SHP77 (cell line): Measurements from ENCODE around the gene PLA2G4B.

Experiments
- DNase-seq, 2 experiments: peaks; one replicate each; lab custom pipeline; 2025; lab: John Stamatoyannopoulos, UW

Gene PLA2G4B

DNA sequence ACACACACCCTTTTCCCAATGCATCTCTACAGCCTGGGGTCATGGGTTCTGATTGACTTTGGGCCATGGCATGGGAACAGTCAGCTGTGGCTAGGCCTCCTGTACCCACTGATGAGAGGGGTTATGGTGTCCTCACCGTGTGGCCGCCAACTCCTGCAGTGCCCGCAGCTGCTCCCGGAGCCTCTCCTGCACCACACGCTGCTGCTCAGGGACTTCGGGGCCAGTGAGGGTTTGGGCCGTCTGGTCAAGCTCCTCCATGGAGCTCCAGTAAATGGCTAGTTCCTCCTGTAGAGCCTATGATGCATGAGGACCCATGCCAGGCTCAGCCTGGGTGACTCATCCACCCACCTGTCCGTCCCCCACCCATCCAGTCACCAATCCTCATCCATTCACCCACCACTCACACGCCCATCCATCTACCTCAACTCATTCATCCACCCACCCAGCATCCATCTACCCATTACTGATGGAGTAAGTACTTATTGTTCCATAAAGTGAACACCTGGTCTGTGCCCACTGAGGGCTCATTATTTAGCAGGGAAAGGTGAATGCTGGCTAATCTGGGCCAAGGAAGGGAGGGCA, 33.6 kb downstream of the PLA2G4B start:
- DNase-seq, result no peak

DNA sequence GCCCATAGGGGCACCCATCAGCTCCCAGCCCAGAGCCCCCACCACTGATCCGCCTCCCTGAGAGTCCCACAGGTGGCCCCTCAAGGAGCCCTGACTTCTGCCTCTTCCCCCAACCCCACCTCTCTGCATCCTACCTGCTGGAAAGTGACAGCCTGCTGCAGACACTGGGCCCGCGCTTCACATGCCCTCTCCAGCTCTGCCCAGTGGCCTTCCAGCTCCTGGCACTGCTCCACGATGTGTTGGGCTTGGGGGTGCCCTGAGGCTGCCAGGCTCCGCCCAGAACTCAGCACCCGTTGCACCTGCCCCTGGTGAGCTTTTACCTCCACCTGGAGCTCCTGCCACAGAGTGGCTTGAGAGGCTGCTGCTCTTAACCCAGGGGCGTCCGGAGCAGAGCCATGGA, 35.1 kb downstream of the PLA2G4B start:
- DNase-seq, result no peak

DNA sequence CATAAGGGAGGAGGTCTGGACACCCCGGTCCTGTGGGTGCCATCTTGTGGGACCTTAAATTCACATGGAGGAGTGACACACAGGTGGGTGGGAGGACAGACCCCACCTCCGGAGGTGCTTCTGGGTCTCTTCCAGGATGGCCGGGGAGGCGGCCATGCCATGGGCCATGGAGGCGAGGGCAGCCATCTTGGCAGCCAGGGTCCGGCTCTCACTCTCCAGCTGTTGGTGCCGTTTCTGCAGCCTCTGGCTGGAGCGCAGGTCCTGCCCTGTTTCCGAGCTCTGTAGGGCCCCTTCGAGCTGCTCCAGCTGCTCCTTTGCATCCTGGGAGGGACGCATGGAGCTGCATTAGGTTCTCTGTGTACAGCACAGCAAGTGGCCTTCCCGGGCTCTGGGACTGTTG, 36.1 kb downstream of the PLA2G4B start:
- DNase-seq, result no peak

DNA sequence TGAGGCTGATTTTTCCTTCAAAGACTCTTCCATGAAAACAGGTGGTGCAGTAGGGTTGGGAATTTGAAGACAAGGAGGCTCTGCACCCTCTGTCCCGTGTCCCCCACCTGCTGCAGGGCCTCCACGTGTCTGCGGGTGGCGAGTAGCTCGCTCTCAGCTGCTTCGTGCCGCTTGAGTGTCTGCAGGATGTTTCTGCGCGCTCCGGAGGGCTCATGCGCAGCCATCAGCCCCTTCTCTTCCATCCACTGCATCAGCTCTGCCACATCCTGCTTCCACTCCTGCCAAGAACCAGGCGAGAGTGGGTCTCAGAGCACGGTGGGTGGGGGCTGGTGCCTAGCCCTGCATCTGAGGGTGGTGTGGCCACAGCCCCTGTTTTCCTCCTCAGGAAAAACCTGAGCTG, 37.4 kb downstream of the PLA2G4B start:
- DNase-seq, result no peak

DNA sequence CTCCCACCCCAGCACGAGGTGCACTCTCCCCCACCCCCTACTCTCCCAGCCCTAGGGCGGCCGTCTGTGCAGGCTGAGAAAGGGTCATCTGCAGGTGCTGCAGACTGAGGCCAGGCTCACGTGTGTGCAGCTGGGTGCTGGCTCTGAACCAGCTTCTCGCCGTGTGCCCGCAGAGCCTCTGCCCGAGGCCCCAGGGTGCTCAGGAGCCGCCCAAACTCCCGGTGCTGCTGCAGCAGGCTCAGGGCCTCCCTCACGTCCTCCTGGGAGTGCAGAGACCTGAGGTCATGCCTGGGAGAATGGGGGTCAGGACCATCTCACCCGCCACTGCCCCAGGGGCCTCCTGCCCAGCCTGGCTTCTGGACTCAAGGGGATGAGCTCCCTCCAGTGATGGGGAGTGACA, 38.0 kb downstream of the PLA2G4B start:
- peak; percentile 19 to 40 for DNase-seq

DNA sequence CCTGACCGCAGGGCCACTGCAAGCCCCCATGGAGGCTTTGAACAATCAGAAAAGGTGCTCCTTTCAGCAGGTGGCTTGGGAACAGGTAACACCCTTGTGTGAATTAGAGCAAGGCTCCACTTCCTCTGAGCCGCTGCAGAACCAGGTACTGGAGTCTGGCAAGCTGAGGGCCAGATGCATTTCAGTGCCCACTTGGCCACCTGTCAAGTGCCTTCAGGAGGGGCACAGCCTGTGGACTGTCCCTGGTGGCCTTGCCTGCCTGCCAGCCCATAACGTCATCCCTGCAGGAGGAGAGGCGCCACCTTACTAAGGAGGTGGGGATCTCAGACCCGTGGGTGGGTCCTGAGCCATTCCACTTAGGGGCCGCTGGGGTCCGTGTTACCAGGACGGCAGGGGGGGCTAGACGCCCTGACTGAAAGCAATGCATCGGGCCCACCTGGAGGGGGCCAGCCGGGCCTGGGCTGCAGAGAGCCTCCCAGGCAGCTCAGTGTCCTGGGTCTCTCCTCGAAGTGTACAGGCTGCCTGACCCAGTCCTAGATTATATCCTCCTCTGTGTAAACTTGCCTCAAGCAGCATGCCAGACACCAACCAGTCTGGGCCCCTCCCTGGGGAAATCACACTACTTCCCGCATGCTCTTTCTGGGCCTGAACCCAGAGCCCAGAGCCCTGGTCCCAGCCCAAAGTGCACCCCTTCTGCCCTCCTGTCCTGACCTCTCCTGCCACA, 39.1 kb downstream of the PLA2G4B start:
- no peak for DNase-seq

DNA sequence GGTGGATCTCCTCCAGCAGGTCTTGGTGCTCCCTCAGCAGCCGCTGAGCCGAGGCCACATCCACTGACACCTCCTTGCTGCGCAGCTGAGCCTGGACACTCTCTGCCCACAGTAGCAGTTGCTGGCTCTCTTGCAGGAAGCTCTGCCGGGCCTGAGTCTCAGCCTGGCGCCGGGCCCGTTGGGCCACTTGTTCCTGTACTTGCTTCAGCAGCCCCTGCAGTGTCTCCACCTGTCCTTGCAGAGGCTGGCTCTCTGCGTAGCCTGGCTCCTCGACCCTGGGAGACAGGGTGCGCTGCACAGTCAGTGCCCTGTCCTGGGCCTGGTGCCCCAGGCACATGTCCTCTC, 39.7 kb downstream of the PLA2G4B start:
- no peak for DNase-seq

DNA sequence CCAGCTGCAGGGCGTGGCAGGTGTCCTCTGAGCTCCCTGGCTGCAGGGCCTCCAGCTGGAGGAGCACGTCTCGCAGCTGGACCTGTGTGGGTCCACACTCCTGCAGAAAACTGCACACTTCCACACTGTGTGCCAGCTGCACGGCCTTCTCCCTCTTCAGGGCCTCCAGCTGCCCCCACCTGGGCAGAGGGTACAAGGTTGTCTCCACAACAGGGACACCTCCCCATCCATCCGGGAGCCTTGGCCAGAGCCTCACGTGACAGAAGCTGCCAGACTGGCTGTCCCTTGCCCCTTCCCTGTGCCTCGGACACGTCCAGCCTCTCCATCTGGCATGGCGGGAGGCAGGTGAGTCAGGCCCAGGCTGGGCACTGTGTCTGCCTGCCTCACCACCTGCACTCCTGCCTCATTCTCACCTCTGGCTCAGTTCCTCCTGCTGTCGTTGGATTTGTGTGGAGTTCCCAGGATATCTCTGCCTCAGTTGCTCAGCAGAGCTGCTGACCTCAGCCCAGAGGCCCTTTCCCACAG, 40.7 kb downstream of the PLA2G4B start:
- DNase-seq, result peak in 1 of 2 experiments; percentile 20

DNA sequence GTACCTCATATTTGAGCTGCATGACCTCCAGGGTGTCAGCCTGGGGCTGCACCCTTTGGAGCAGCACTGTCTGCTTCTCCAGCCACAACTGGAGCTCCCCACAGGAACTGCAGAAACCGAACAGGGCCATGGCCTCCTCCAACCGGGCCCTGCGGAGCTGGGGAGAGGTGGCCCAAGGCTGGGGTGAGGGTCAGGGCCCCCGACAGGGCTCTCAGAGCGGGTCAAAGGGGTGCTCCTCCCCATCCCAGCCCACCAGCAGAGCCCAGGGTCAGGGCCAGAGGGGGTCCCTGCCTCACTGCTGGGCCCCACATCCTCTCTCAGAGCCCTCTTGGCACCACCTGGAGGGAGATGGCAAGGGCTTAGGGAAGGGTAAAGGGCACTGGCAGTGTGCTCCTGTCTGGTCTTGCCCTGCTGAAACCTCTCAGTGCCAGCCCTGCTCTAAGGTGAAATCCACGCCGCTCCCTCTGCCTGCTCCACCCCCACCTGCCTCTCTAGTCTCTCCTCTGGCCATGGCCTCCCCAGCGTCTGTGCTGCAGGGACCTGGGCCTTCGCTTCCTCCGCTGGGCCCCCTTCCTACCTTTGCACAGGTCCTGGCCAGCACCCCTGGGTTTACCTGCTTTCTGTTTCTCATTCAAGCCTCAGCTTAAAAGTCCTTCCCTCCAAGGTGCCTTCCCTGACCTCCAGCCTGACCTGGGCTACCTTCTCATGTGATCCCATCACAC, 41.7 kb downstream of the PLA2G4B start:
- DNase-seq, result no peak

DNA sequence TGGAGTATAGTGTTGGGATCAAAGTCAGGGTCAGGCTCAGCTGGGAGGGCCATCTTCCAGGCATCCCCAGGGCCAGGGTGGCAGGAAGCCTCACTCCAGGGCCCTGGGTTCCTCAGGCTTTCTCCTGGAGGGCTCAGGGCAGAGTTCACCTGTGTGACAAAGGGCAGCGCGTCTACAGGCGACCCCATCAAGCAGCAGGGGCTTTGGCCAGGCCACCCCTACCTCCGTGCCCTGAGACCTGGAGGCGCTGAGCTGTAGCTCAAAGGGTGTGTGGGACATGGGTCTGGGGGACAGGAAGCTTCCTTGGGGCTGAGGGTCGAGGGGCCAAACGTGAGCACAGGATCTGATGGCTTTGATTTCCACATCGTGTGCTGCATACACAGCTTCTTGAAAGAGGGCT, 42.4 kb downstream of the PLA2G4B start:
- no peak for DNase-seq

DNA sequence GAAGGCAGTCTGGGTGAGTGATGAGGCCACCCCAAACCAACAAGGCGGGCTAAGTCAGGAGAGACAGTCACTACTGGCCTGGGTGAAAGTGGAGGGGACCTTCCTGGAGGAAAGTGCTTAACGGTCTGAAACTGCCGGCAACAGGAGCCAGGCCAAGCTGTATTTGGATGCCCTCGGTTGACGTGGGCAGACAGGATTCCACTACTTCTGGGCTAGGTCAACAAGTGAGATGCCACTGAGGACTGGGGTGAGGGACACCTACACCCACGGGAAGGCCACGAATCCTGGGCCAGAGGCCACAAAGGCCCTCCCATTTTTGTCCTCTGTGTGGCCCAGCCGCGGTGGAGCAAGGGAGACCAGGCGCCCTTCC, 42.9 kb downstream of the PLA2G4B start:
- no peak for DNase-seq

DNA sequence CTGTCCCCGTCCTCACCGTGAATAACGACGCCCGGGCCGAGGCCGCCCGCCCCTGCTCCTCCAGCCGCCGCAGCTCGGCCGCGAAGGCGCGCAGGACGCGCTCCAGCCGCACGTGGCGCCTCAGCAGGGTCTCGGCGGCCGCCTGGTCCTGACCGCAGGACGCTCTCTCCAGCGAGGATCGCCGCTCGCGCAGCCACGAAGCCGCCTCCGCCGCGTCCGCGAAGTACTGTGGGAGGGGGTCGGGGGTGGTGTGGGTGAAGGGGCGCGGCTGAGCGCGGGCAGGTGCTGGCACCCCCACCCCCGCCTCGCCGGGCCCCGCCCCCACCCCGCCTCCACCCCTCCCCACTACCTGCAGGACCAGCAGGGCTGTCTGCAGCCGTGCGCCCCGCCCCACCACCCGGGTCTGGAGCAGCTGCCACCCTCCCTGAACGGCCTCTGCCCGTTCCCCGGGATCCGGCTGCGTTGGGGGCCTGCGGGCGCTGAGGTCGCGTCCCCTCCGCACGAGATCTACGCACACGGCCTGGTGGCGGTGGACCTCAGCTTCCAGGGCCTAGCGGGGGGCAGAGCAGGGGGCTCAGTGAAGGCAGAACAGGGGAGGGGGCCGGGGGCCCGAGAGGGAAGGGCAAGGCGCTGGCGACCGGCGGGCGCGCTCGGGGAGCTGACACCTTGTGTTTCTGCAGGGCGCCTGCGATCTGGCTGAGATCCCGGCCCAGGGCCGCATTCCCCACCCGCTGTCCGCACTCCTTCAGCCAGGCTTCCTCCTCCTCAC, 43.5 kb downstream of the PLA2G4B start:
- no peak for DNase-seq

DNA sequence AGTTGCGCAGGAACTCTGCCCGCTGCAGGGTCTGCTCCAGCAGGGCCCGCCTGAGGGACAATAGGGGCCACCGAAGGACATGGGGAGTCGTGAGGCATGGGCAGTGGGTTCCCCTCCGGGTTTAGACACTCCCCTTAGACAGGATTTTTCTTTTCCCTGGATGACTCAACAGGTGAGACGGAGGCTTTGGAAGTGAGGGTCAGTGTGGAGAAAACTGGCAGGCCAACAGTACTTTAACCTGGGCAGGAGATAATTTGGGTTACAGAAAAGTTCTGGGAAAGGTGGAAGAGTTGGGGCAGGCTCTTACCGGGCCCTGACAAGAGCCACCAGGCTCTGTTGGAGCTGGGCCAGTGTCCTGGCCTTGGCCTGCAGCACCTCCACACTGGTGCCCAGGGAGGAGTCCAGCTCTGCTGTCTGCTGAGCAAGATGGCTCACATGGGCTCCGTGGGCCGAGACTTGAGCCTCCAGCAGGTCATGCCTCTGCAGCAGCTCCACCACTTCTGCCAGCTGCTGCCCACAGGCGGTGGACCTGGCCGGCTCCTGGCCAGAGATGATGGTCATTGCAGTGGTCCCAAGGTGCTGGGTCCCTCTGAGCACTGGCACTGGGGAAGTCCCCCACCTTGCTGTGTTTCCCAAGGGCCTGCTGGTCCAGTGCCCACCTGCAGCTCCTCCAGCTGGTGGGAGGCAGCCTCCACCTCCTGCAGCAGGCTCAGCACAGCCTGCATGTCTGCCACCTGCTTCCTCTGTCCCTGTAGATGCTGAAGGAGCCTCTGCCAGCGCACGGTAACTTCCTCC, 44.2 kb downstream of the PLA2G4B start:
- DNase-seq, result peak; percentile 36 to 65

DNA sequence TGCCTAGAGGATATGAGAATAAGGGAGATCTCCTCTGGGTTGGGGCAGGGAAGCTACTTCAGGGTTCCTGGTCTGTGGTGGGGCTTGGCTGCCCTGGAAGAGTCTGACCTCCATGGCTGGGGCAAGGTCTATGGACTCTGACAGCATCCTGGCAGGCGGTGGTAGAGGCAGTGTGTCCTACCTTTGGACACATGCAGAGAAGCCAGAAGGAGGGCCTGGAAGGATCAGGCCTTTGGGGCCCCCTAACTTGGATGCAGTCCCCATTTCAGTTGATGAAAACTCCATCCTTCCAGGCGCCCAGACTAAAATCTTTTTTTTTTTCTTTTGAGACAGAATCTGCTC, 44.8 kb downstream of the PLA2G4B start:
- DNase-seq, result no peak

DNA sequence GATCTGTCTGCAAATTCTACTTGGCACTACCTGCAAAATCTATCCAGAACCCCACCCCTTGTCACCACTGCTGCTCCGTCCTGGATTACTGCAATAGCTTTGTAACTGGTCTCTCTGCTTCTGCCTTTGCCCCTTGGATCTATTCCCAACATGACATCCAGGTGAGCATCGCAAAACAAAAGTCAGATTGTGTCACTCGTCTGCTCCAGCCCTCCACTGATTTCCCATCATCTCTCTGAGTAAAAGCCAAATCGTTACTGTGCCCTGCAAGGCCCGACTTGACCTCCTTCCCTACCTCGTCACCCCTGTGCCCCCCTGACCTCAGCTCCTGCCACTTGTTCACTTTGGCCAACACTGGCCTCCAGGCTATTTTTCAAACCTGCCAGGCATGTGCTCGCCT, 45.8 kb downstream of the PLA2G4B start:
- DNase-seq, result no peak

DNA sequence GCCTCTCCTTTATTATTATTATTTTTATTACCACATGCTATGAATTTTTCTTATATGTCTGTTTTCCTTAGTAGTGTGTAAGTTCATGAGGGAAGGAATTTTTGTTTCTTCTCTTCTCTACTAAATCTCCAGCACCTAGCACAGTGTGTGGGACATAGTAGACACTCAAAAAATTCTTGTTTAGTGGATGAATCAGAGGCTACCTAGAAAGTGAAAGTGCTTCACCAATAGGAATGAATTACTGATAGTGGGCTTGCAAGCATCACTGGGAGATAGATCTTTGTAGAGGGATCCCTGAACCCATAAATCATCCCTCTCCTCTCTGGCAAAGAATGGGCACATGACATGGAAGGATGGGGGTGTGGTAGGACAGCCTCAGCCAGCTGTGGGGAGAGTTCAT, 46.7 kb downstream of the PLA2G4B start:
- no peak for DNase-seq

DNA sequence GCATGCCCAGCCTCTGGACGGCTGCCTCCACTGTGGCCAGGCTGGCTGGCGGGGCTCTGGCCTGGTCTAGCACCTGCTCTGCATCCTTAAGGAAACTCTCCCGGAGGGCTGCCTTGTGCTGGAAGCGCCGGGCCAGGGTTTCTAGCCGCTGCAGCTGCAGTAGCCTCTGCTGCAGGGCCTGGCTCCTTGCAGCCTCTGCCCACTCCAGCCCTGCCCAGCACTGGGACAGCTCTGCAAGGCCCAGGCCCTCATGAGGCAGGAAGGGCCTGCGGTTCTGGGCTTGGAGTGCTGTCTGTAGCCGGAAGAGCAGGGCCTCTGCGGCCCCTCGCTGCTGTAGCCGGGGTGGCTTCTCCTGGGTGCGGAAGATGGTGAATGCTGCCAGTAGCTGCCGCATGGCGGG, 47.2 kb downstream of the PLA2G4B start:
- DNase-seq, result no peak

DNA sequence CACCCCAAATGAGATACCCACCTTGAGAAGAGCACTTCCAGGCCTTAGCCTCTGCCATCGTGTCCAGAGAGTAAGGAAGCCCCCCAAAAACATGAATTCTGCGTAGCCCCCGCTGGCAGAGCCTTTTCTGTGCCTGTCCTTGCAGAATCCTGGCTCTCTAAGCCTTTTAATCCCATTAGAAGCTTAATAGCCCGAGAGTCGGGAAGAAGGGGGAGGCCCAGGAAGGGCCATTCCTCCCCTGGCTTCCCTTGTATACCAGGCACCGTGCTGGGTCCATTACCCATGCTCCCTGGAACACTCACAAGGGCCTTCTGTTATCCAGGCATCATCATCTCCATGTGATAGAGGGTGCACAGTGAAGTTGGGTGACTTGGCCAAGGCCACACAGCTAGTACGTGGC, 48.1 kb downstream of the PLA2G4B start:
- DNase-seq, result no peak

DNA sequence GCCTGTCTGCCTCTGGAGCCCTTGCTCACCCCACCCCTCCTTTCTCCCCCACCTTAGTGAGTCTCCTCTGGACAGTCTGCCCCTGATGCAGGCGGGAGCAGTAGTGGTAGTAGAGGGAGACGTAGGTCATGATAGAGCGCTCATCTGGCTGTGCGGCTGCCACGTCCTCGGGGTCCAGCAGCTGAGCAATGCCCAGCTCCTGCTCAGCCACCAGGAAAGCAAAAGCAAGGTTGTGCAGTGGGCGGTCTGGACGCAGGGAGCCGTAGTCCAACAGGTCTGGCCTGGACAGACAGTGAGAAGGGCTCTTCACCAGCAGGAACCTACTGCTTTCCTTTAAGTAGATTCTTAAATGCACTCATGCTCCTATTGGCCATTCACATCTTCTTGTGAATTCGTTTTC, 48.5 kb downstream of the PLA2G4B start:
- no peak for DNase-seq

DNA sequence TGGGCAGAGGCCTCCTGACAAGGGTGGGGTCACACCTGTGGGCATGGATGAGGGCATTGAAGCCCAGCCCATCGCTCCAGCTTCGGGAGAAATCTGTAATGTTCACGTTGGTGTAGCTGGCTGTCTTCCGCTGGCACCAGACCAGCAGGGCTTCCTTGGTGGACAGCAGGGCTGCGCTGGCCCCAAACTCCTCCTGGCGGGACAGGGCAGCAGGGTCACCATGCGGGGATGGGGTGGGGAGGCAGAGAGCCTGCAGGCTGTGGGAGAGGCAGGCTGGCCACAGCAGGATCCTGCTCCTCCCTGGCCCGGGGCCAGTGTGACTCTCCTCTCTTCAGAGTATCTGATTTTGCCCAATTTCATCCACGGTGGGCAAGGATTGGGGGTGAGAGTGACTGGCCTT, 49.2 kb downstream of the PLA2G4B start:
- DNase-seq, result no peak

DNA sequence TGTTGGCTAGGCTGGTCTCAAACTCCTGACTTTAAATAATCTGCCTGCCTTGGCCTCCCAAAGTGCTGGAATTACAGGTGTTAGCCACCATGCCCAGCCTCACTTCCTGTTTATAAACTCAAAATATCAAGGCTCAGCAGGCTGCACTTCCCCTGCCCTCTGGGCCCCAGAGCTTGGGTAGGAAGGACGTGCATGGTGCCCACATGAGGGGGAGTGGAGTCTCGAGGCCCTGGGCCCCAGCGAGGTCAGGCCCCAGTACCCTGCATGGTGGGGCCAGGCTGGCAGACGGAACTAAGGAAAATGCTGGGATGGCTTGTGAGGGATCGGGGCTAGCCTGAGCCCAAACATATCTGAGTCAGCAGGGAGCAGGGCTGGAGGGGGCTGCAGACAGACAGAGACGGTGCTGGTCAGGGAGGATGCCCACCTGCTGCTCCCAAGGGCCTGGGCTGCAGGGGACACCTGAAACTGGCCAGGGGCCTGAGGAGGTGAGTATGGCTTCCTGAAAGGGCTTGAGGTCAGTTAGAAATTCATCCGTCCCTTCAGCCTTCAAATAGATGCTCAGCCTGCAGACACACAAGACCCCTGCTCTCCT, 50.1 kb downstream of the PLA2G4B start:
- no peak for DNase-seq
